ENCODE results near the gene KRT32.
"Not testable (repeated sequence)": the region's sequence is repeated elsewhere in the genome, so short reads cannot be mapped to it uniquely, and the experiment has no call there.

The KRT32 gene

GRCh38 chr17:41428591-41429291 is 38.4 kb downstream of the KRT32 start:
- no peak for DNase-seq (ENCODE audit: low spot score)

- DNase-seq (ENCODE audit: low spot score): no peak
These were observed 43.0 kb downstream of the KRT32 start, which contains the start of gene KRT37 for GRCh38 chr17:41424111-41424635. KRT37 (minus strand) TSS chr17:41424585; CDS start chr17:41424523, 62 bp downstream.

- not testable (repeated sequence) for DNase-seq (ENCODE audit: low spot score)
These were observed 44.6 kb downstream of the KRT32 start for GRCh38 chr17:41422586-41422985.

- DNase-seq (ENCODE audit: low spot score): no peak
These were observed 45.6 kb downstream of the KRT32 start for GRCh38 chr17:41421617-41422016.

GRCh38 chr17:41421116-41421515 is 46.1 kb downstream of the KRT32 start:
- DNase-seq (ENCODE audit: low spot score): no peak

GRCh38 chr17:41420134-41420533 is 47.1 kb downstream of the KRT32 start:
- no peak for DNase-seq (ENCODE audit: low spot score)

GRCh38 chr17:41419716-41420115 is 47.5 kb downstream of the KRT32 start:
- DNase-seq (ENCODE audit: low spot score): no peak

GRCh38 chr17:41418116-41418860 is 48.9 kb downstream of the KRT32 start:
- no peak for DNase-seq (ENCODE audit: low spot score)

DNA sequence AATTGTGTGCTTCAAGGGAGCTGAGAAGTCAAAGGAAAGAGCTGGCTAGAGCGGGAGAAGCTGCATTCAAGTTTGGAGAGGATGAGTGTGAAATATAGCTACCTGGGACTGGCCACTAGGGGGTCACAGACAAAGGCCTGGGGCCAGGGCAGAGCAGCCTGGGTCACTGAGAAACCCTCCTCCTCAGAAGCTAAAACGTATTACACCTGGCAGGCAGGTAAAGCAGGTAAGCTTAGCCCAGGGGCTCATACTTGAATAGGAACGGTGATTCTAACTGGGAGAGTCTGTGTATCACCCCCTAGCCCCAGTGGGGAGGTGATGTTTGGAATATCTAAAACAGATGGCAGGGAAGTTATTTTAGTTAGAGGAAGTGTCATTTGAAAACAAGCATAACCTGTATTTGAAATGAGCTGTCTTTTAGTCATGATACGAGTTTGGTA is 49.6 kb downstream of the KRT32 start:
- peak; percentile 50 for DNase-seq (ENCODE audit: low spot score)

DNA sequence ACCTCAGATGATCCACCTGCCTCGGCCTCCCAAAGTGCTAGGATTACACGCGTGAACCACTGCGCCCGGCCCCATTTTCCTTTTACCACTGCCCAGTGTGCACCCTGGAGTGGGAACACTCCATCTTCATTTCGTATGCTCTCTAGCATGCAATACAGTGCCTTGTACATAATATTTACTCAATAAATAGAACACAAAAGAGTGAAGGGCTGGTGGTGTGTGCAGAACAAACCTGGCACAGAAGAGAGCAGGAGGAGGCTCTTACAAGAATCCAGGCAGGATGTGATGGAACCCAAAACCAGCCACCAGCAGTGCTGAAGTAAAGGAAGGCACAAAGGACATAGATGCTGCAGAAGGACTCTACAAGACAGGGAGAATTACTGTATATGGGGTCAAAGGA is 50.1 kb downstream of the KRT32 start:
- no peak for DNase-seq (ENCODE audit: low spot score)

DNA sequence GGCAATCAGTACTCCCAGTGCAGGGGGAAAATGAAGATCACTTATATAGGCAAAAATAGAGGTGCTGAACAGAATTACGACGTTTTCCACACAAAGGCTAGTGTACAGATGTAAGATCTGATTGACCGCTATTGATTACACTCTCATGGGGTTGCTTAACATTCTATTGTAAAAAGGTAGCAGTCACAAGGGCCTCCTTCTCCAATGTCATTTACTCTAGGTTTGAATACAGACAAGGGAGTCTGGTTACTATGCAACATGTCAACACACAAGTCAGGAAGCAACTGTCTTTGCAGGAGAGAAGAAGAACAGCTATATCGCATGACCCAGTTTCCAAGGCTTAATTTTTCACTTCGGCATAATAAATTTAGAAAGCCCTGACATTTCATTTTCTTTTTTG is 50.7 kb downstream of the KRT32 start:
- no peak for DNase-seq (ENCODE audit: low spot score)

DNA sequence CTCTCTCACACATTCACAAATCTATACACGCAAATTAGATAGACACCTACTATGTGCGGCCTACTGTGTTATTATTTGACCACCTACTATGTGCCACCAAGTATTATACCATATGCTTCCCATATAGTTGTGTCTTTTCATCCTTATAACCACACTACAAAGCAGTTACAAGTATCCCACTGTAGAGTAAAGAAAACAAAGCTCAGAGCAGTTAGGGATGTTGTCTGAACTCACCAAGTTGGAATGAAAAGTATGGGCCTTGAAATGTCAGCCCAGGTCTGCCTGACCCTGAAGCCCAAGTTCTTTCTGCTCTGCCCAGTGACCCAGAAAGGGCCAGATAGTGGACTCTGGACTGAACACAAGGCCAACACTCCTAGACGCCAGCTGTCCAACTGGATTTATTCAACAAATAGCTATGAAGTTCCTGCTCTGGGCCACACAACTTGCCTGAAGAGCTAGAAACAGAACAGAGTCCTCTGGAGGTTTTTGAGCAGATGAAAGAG is 51.3 kb downstream of the KRT32 start:
- DNase-seq (ENCODE audit: low spot score): no peak

GRCh38 chr17:41415411-41415810 is 51.8 kb downstream of the KRT32 start:
- no peak for DNase-seq (ENCODE audit: low spot score)

DNA sequence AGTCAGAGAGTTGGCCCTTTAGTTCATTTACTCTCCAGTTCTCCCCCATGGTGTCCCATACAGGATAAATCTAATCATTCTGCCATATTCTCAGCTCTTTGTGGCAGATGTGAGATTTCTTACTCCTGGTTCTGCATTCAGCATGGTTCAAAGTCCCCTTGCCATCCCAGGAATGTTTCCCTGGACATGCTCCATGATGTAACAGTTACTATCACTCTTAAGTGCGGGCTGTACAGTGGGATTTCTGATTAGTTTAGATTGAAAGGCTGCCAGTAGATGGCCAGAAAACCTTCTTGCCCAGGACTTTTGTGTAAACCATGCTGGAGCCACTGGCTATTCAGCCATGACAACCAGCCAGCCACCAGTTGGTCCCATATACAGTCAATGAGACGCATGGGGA is 53.2 kb downstream of the KRT32 start:
- no peak for DNase-seq (ENCODE audit: low spot score)

- DNase-seq (ENCODE audit: low spot score): no peak
These were observed 53.7 kb downstream of the KRT32 start for GRCh38 chr17:41413353-41413957.

- DNase-seq (ENCODE audit: low spot score): no peak
These were observed 55.9 kb downstream of the KRT32 start for GRCh38 chr17:41411072-41411840.
